Activated CD4-positive, alpha-beta T cell treated with anti-CD3 and anti-CD28 coated beads, Interleukin-2, Interleukin-4, amounts not matched to agents 100 ng/mL and 50 ng/mL, durations not matched to agents 16 hours and 8 hours (primary cell): Measurements from ENCODE around the gene CCNL1.

Experiments
- DNase-seq: peaks from one replicate; pipeline ENCODE4 v3.0.0-alpha.2; 2020; ENCODE audit warnings: low spot score

CCNL1 gene

GRCh38 chr3:157122832-157123427, 37.0 kb downstream of the CCNL1 start:
- no peak for DNase-seq

- no peak for DNase-seq
Observed at GRCh38 chr3:157122116-157122515, 37.8 kb downstream of the CCNL1 start.

- no peak for DNase-seq
Observed at GRCh38 chr3:157121522-157121921, 38.4 kb downstream of the CCNL1 start.

- DNase-seq, result no peak
Observed at GRCh38 chr3:157120071-157120892, 39.7 kb downstream of the CCNL1 start.

GRCh38 chr3:157119369-157119951, 40.5 kb downstream of the CCNL1 start:
- peak; percentile 80 for DNase-seq

GRCh38 chr3:157117875-157118654, 41.9 kb downstream of the CCNL1 start:
- DNase-seq, result no peak

GRCh38 chr3:157117206-157117605, 42.7 kb downstream of the CCNL1 start:
- DNase-seq, result no peak

- DNase-seq, result no peak
Observed at GRCh38 chr3:157116017-157116416, 43.9 kb downstream of the CCNL1 start.

- no peak for DNase-seq
Observed at GRCh38 chr3:157115069-157116006, 44.6 kb downstream of the CCNL1 start.

- no peak for DNase-seq
Observed at GRCh38 chr3:157113832-157114505, 46.0 kb downstream of the CCNL1 start.

- DNase-seq, result no peak
Observed at GRCh38 chr3:157112536-157112935, 47.4 kb downstream of the CCNL1 start.

GRCh38 chr3:157111518-157111917, 48.4 kb downstream of the CCNL1 start:
- no peak for DNase-seq

GRCh38 chr3:157110761-157111278, 49.1 kb downstream of the CCNL1 start:
- no peak for DNase-seq

GRCh38 chr3:157109267-157110141, 50.4 kb downstream of the CCNL1 start:
- no peak for DNase-seq

GRCh38 chr3:157107644-157108133, 52.3 kb downstream of the CCNL1 start:
- DNase-seq, result no peak

GRCh38 chr3:157107037-157107436, 52.9 kb downstream of the CCNL1 start:
- DNase-seq, result no peak

- DNase-seq, result no peak
Observed at GRCh38 chr3:157104928-157105652, 54.9 kb downstream of the CCNL1 start.

GRCh38 chr3:157104521-157104920, 55.4 kb downstream of the CCNL1 start:
- DNase-seq, result no peak

- DNase-seq, result no peak
Observed at GRCh38 chr3:157103860-157104259, 56.1 kb downstream of the CCNL1 start.
